Activated CD4-positive, alpha-beta T cell treated with anti-CD3 and anti-CD28 coated beads for 24 hours (primary cell): ENCODE data around the gene ZFYVE9.
A peak's percentile ranks its signal among the peaks of the same experiment; 100 is the strongest.
"Not testable (repeated sequence)": the region's sequence is repeated elsewhere in the genome, so short reads cannot be mapped to it uniquely, and the experiment has no call there.

ENCODE experiments used
- DNase-seq, 2 donors: peaks; one replicate each; pipeline ENCODE4 v3.0.0-alpha.2; 2020; ENCODE audit warnings: low read depth in 2 of 2

The ZFYVE9 gene

GRCh38 chr1:52141513-52142219 lies at the start of gene ZFYVE9:
ZFYVE9 (plus strand) TSS chr1:52142089; CDS start chr1:52233207, 91,118 bp downstream.
- peak; percentile 39 to 53 for DNase-seq

DNA sequence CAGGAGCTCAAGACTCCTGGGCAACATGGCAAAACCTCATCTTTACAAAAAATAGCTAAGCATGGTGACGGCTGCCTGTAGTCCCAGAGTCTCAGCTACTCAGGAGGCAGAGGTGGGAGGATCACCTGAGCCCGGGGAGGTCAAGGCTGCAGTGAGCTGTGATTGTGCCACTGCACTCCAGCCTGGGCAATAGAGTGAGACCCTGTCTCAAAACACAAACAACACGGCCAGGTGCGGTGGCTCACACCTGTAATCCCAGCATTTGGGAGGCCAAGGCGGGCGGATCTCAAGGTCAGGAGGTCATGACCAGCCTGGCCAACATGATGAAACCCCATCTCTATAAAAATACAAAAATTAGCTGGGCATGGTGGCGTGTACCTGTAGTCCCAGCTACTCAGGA lies 47.6 kb upstream of the ZFYVE9 start:
- not testable (repeated sequence) for DNase-seq

GRCh38 chr1:52096216-52096615 lies 45.7 kb upstream of the ZFYVE9 start:
- DNase-seq: no peak

GRCh38 chr1:52098139-52098871 lies 43.6 kb upstream of the ZFYVE9 start:
- DNase-seq: no peak

DNA sequence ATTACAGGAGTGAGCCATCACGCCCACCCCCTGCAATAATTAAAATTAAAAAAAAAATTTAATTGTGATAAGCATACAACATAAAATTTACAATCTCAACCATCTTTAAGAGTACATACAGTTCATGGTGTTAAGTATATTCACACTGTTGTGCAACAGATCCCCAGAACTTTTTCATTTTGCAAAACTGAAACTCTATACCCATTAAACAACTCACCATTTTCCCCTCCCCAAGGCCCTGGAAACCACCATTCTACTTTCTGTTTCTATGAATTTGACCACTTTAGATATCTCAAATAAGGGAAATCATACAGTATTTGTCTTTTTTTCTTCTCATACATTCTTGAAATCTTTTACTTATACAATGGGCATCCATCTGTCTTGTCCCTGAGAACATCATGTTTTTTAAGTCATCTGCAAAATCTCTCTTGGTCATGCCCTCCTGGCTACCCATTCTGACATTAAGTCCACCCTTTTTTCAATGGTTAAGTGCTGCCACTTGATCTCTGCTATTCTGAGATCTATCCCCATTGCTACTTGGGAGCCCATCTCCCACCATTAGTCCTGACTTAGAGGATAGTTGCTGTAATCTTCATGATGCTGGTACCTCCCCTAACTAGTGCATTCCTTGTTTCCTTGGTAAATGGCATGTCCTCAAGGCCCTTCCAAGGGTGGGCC lies 39.4 kb upstream of the ZFYVE9 start:
- DNase-seq: no peak

- no peak for DNase-seq
These were observed 30.4 kb upstream of the ZFYVE9 start for GRCh38 chr1:52111492-52111891.

DNA sequence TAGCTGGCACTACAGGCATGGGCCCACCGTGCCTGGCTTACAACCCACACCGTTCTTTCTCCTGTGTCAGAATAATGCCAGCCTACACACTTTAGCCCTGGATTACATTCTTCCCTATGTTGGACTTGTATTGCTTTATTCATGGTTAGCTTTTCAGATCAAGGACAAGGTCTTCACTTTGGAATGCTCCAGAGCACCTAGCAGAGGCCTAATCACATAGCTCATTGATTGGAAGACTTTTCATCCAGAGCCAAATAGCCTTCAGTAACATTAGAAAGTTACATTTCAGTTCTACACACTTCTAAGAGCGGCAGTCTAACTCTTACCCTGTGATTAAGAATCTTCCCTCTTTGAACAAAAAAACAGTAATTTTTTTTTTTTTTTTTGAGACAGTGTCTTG lies 29.4 kb upstream of the ZFYVE9 start:
- DNase-seq: no peak

- no peak for DNase-seq
These were observed 22.4 kb upstream of the ZFYVE9 start for GRCh38 chr1:52119301-52120079.

DNA sequence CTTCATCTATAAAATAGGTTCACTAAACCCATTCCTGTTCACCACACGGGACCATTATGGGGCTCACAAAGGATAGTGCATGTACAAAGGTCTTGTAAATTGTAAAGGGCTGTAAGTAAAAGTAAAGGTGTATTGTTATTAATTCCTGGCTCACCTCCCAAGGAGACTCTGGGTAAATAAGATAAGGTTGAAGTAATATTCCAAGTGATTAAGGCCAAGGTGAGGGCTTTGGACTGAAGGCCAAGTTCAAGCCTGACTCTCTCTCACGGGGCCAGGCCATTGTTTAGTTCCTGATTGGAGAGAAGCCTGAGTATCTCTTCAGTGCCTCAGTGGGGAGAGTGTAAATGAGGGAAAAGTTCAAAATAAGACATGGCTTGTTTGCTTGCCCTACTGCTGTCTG lies 19.5 kb upstream of the ZFYVE9 start:
- DNase-seq: no peak

GRCh38 chr1:52123622-52124021 lies 18.3 kb upstream of the ZFYVE9 start:
- no peak for DNase-seq

- no peak for DNase-seq
These were observed 16.0 kb upstream of the ZFYVE9 start for GRCh38 chr1:52125736-52126359.

- no peak for DNase-seq
These were observed 14.4 kb upstream of the ZFYVE9 start for GRCh38 chr1:52127181-52128180.

GRCh38 chr1:52139817-52140540 lies 1.9 kb upstream of the ZFYVE9 start:
- DNase-seq: no peak

- no peak for DNase-seq
These were observed 1.0 kb upstream of the ZFYVE9 start for GRCh38 chr1:52140633-52141512.

GRCh38 chr1:52142220-52143183 lies 613 bp downstream of the ZFYVE9 start:
- DNase-seq: no peak

GRCh38 chr1:52145137-52145536 lies 3.2 kb downstream of the ZFYVE9 start:
- DNase-seq: no peak

DNA sequence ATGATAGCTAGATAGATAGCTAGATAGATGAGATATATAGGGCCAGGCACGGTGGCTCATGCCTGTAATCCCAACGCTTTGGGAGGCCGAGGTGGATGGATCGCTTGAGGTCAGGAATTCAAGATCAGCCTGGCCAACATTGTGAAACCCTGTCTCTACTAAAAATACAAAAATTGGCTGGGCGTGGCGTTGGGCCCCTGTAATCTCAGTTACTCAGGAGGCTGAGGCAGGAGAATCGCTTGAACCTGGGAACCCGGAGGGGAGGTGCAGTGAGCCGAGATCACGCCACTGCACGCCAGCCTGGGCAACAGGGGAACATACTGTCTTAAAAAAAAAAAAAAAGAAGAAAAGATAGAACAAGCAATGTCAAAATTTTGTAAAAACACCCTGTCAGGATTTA lies 8.6 kb downstream of the ZFYVE9 start:
- DNase-seq: not testable (repeated sequence)
